Endothelial cell (in vitro differentiated cells): ENCODE results near the gene EIF5A. TPM values are rescaled to one million over a fixed set of nuclear protein-coding genes. Genes with fewer than 3 reads are reported as not detected.

Experiments
- DNase-seq: peaks from one replicate; pipeline ENCODE4 v3.0.0; 2021; ENCODE audit warnings: low spot score
- H3K27ac Mint-ChIP-seq: one replicate; pipeline ENCODE4 v1.8.0; 2021; ENCODE audit warnings: mixed read lengths, inconsistent platforms; ENCODE audit not compliant: unreplicated experiment
- H3K27me3 Mint-ChIP-seq: one replicate; pipeline ENCODE4 v1.8.0; 2021; ENCODE audit warnings: mild to moderate bottlenecking, moderate library complexity, mixed read lengths, inconsistent platforms; ENCODE audit not compliant: unreplicated experiment
- H3K36me3 Mint-ChIP-seq: one replicate; pipeline ENCODE4 v1.8.0; 2021; ENCODE audit warnings: mild to moderate bottlenecking, low read depth, mixed read lengths, inconsistent platforms; ENCODE audit not compliant: unreplicated experiment
- H3K4me1 Mint-ChIP-seq: one replicate; pipeline ENCODE4 v1.8.0; 2021; ENCODE audit warnings: mild to moderate bottlenecking, mixed read lengths, inconsistent platforms; ENCODE audit not compliant: unreplicated experiment
- H3K4me3 Mint-ChIP-seq: one replicate; pipeline ENCODE4 v1.8.0; 2021; ENCODE audit warnings: mild to moderate bottlenecking, mixed read lengths, inconsistent platforms; ENCODE audit not compliant: unreplicated experiment
- H3K9me3 Mint-ChIP-seq: one replicate; pipeline ENCODE4 v1.8.0; 2021; ENCODE audit warnings: mixed read lengths, inconsistent platforms; ENCODE audit not compliant: unreplicated experiment
- total RNA-seq: library from RNA; stranded (reverse); fragmentation: NEBNext Ultra II Directional; extraction: Animal tissue kit (Norgen Biotek cat#: 25700); gene quantifications from one replicate; pipeline ENCODE4 v1.2.1, GENCODE V29; 2021; ENCODE audit not compliant: unreplicated experiment
- TF ChIP-seq, protein P1 (sequence below): fragments of 200-600 bp; sonication (generic); IDR thresholded peaks from one replicate; pipeline ENCODE4 v1.5.0; 2021; ENCODE audit warnings: antibody characterized with exemption; ENCODE audit not compliant: unreplicated experiment

EIF5A gene
- total RNA-seq, 1 donor from 2014 or later, result 362 TPM

DNA sequence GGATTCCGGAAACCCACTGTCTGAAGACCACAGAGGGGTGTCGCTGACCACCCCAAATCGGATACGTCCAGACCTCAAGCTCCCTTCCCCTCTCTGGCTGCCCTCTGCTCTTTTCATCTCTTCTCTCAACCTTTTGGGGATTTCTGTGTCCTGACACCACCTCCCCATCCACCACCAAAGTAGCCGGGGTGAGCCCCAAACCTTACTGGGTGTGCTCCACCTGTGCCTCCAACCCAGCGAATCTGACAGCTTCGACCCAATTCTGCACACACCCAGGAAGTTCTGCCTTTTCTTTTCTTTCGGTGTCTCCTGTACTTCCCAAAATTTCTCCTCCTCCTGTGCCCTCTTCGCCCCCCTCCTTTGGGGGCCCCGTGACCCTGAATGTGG lies 45.1 kb downstream of the EIF5A start:
- peak overlapping the region; percentile 70 for H3K27ac Mint-ChIP-seq

DNA sequence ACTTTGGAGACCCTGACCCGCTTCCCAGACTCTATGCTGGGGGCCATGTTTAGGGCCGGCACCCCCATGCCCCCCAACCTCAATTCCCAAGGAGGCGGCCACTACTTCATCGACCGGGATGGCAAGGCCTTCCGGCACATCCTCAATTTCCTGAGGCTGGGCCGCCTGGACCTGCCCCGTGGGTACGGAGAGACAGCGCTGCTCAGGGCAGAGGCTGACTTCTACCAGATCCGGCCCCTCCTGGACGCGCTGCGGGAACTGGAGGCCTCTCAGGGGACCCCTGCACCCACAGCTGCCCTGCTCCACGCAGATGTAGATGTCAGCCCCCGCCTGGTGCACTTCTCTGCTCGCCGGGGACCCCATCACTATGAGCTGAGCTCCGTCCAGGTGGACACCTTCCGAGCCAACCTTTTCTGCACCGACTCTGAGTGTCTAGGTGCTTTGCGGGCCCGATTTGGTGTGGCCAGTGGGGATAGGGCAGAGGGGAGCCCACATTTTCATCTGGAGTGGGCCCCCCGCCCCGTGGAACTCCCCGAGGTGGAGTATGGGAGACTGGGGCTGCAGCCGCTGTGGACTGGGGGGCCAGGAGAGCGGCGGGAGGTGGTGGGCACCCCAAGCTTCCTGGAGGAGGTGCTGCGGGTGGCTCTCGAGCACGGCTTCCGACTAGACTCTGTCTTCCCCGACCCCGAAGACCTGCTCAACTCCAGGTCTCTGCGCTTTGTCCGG lies 45.6 kb downstream of the EIF5A start:
- H3K9me3 Mint-ChIP-seq, result no peaks in the 10 kb centered on the region
- H3K4me3 Mint-ChIP-seq, result peak overlapping the region; percentile 91
- H3K36me3 Mint-ChIP-seq, result no peaks in the 10 kb centered on the region
- no peak for DNase-seq
- peaks cover 10% of the 10 kb centered on the region for H3K4me1 Mint-ChIP-seq
- peak overlapping the region; percentile 70 for H3K27ac Mint-ChIP-seq
- TF ChIP-seq, protein P1, sequence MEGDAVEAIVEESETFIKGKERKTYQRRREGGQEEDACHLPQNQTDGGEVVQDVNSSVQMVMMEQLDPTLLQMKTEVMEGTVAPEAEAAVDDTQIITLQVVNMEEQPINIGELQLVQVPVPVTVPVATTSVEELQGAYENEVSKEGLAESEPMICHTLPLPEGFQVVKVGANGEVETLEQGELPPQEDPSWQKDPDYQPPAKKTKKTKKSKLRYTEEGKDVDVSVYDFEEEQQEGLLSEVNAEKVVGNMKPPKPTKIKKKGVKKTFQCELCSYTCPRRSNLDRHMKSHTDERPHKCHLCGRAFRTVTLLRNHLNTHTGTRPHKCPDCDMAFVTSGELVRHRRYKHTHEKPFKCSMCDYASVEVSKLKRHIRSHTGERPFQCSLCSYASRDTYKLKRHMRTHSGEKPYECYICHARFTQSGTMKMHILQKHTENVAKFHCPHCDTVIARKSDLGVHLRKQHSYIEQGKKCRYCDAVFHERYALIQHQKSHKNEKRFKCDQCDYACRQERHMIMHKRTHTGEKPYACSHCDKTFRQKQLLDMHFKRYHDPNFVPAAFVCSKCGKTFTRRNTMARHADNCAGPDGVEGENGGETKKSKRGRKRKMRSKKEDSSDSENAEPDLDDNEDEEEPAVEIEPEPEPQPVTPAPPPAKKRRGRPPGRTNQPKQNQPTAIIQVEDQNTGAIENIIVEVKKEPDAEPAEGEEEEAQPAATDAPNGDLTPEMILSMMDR, result no peak
- H3K27me3 Mint-ChIP-seq, result peaks cover 16% of the 10 kb centered on the region

More for the DNA sequence above, 45.1 kb downstream of the EIF5A start:
- no peak for DNase-seq
- TF ChIP-seq, protein P1, result no peak
- peaks cover 16% of the 10 kb centered on the region for H3K27me3 Mint-ChIP-seq
- H3K36me3 Mint-ChIP-seq, result no peaks in the 10 kb centered on the region
- H3K9me3 Mint-ChIP-seq, result no peaks in the 10 kb centered on the region
- H3K4me3 Mint-ChIP-seq, result peak overlapping the region; percentile 91
- peaks cover 10% of the 10 kb centered on the region for H3K4me1 Mint-ChIP-seq

DNA sequence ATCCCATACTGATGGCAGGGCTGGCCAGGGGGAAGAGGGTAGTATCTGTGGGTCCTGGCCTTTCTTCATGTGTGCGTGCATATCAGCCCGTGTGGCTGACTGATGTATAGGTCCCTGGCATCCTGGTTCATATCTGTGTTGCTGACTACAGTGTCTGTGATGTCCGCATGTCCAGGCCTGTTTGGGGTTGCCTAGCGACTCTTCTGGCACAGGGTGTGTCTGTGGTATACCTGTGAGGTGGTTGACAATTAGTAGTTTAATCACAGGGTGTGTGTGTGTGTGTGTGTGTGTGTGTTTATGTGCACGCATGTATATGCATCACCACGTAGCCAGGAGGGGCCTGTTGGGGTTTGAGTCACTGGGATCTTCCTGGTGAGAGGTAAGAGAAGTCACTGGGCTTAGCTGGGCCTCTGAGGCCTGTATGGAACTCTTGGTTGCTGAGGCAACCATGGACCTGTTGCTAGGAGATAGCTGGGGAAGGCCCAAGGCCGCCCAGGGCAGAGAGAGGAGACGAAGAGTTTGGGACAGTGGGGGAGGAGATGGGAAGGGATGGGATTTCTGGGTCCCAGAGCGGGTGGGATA lies 46.9 kb downstream of the EIF5A start:
- no peak for DNase-seq
- no peak overlapping the region for H3K27ac Mint-ChIP-seq

DNA sequence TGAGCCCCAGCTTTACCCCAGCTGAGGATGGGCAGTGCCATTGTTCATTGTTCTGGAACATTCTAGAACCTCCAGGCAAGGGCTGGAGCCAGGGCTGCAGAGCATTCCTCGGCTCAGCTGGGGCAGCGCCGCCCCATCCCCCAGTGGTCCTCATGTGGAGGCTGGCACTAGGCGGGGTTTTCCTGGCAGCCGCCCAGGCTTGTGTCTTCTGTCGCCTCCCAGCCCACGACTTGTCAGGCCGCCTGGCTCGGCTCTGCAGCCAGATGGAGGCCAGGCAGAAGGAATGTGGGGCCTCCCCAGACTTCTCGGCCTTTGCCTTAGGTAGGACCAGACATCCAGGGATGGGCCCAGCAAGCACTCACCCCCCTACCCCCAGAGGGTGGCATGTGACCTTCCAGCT lies 47.6 kb downstream of the EIF5A start, which contains the start of gene TMEM95:
Gene TMEM95 (plus strand): TSS at position 104 of the 400 bp plus-strand sequence. CDS start 49 bp downstream, at position 153.
- no peak within 1 kb of the TSS for H3K27ac Mint-ChIP-seq
- DNase-seq, result no peak

More for the DNA sequence above, 46.9 kb downstream of the EIF5A start:
- Mint-ChIP-seq H3K4me1 (peaks cover 16% of the 10 kb centered on the region), H3K27me3 (peaks cover 16% of the 10 kb centered on the region), H3K36me3 (no peaks in the 10 kb centered on the region), H3K4me3 (peak overlapping the region; percentile 73), H3K9me3 (no peaks in the 10 kb centered on the region)
- TF ChIP-seq, protein P1, result no peak

More for the DNA sequence above, 47.6 kb downstream of the EIF5A start, which contains the start of gene TMEM95:
- TF ChIP-seq, protein P1, result no peak
- Mint-ChIP-seq H3K9me3 (no peaks in the 10 kb centered on the region), H3K36me3 (no peaks in the 10 kb centered on the region), H3K4me3 (peak within 1 kb of the TSS; percentile 73), H3K27me3 (peaks cover 10% of the 10 kb centered on the region), H3K4me1 (peaks cover 15% of the 10 kb centered on the region)
